Measurements from ENCODE around the gene DGKD. TPM values are rescaled to one million over a fixed set of nuclear protein-coding genes. Genes with fewer than 3 reads are reported as not detected.

The DGKD gene
- total RNA-seq, 1 experiment from 2014 or later, result 41.4 TPM

- peaks cover 32% of the 10 kb centered on the region for H3K36me3 Mint-ChIP-seq
Observed at GRCh38 chr2:233486357-233486756, 132.1 kb downstream of the DGKD start.

GRCh38 chr2:233486778-233487552 is 132.7 kb downstream of the DGKD start:
- ChIA-PET POLR2A (no interaction called here), CTCF (no interaction called here)
- ATAC-seq, result no peak

More at GRCh38 chr2:233486357-233486756, 132.1 kb downstream of the DGKD start:
- no peak overlapping the region for H3K4me3 Mint-ChIP-seq
- no peak overlapping the region for H3K27ac Mint-ChIP-seq
- peaks cover 15% of the 10 kb centered on the region for H3K9me3 Mint-ChIP-seq
- CTCF ChIA-PET, result no interaction called here
- no peak for TF ChIP-seq ZNF416 (CRISPR knock-in tag; IDR thresholded peaks at IDR 0.05)
- no peak for TF ChIP-seq E2F1 (CRISPR knock-in tag; IDR thresholded peaks at IDR 0.05)
- no peak for TF ChIP-seq NR3C1 (CRISPR knock-in tag; conservative IDR thresholded peaks at IDR 0.05; ENCODE audit: low read depth)
- TF ChIP-seq KAT7 (CRISPR knock-in tag; IDR thresholded peaks at IDR 0.05; ENCODE audit: borderline replicate concordance), result no peak
- TF ChIP-seq, protein P1, sequence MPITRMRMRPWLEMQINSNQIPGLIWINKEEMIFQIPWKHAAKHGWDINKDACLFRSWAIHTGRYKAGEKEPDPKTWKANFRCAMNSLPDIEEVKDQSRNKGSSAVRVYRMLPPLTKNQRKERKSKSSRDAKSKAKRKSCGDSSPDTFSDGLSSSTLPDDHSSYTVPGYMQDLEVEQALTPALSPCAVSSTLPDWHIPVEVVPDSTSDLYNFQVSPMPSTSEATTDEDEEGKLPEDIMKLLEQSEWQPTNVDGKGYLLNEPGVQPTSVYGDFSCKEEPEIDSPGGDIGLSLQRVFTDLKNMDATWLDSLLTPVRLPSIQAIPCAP (CRISPR knock-in tag; IDR thresholded peaks at IDR 0.05), result no peak
- no peak for TF ChIP-seq ZNF396 (CRISPR knock-in tag; IDR thresholded peaks at IDR 0.05; ENCODE audit: borderline replicate concordance)
- TF ChIP-seq NFYB (CRISPR knock-in tag; conservative IDR thresholded peaks at IDR 0.05; ENCODE audit: low read depth), result no peak
- TF ChIP-seq CBFB (CRISPR knock-in tag; IDR thresholded peaks at IDR 0.05; ENCODE audit: low read depth), result no peak
- no peak for TF ChIP-seq JAZF1 (CRISPR knock-in tag; IDR thresholded peaks at IDR 0.05)
- TF ChIP-seq ZBTB43 (CRISPR knock-in tag; IDR thresholded peaks at IDR 0.05), result no peak
- TF ChIP-seq USF2 (CRISPR knock-in tag; IDR thresholded peaks at IDR 0.05), result no peak
- TF ChIP-seq, protein P2, sequence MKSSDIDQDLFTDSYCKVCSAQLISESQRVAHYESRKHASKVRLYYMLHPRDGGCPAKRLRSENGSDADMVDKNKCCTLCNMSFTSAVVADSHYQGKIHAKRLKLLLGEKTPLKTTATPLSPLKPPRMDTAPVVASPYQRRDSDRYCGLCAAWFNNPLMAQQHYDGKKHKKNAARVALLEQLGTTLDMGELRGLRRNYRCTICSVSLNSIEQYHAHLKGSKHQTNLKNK (CRISPR knock-in tag; IDR thresholded peaks at IDR 0.05), result no peak
- TF ChIP-seq CREB1 (CRISPR knock-in tag; IDR thresholded peaks at IDR 0.05), result no peak
- no peak for TF ChIP-seq CREM (CRISPR knock-in tag; IDR thresholded peaks at IDR 0.05)
- POLR2A ChIA-PET, result no interaction called here
- DNase-seq (ENCODE audit: low spot score) (no peak), ATAC-seq (no peak)
- no peaks in the 10 kb centered on the region for H3K27me3 Mint-ChIP-seq (ENCODE audit: low read depth)
- no peaks in the 10 kb centered on the region for H3K4me1 Mint-ChIP-seq

More at GRCh38 chr2:233486778-233487552, 132.7 kb downstream of the DGKD start:
- H3K4me3 Mint-ChIP-seq, result no peak overlapping the region
- peaks cover 28% of the 10 kb centered on the region for H3K36me3 Mint-ChIP-seq
- peaks cover 15% of the 10 kb centered on the region for H3K9me3 Mint-ChIP-seq
- TF ChIP-seq E2F1 (CRISPR knock-in tag; IDR thresholded peaks at IDR 0.05) (no peak), SMAD3 (CRISPR knock-in tag; IDR thresholded peaks at IDR 0.05; ENCODE audit: borderline replicate concordance) (no peak), ZBTB43 (CRISPR knock-in tag; IDR thresholded peaks at IDR 0.05) (no peak), NFYB (CRISPR knock-in tag; conservative IDR thresholded peaks at IDR 0.05; ENCODE audit: low read depth) (no peak), MAX (CRISPR knock-in tag; IDR thresholded peaks at IDR 0.05) (no peak)
- TF ChIP-seq, protein P3, sequence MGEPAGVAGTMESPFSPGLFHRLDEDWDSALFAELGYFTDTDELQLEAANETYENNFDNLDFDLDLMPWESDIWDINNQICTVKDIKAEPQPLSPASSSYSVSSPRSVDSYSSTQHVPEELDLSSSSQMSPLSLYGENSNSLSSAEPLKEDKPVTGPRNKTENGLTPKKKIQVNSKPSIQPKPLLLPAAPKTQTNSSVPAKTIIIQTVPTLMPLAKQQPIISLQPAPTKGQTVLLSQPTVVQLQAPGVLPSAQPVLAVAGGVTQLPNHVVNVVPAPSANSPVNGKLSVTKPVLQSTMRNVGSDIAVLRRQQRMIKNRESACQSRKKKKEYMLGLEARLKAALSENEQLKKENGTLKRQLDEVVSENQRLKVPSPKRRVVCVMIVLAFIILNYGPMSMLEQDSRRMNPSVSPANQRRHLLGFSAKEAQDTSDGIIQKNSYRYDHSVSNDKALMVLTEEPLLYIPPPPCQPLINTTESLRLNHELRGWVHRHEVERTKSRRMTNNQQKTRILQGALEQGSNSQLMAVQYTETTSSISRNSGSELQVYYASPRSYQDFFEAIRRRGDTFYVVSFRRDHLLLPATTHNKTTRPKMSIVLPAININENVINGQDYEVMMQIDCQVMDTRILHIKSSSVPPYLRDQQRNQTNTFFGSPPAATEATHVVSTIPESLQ (CRISPR knock-in tag; IDR thresholded peaks at IDR 0.05), result no peak
- H3K27ac Mint-ChIP-seq, result no peak overlapping the region
- no peaks in the 10 kb centered on the region for H3K27me3 Mint-ChIP-seq (ENCODE audit: low read depth)
- no peaks in the 10 kb centered on the region for H3K4me1 Mint-ChIP-seq
- no peak for DNase-seq (ENCODE audit: low spot score)
